ENCODE measurements around the gene MAP2K6.

The MAP2K6 gene

GRCh38 chr17:69528035-69528434, 113.5 kb downstream of the MAP2K6 start:
- H3K4me2 ChIP-seq (ENCODE audit: insufficient read depth, low read length): no peak overlapping the region
- H3K36me3 ChIP-seq (ENCODE audit: insufficient read depth, low read length): peaks cover 17% of the 10 kb centered on the region; the same call in 1 of the 2 replicates
- H3K27ac ChIP-seq (ENCODE audit: low read length): no peak overlapping the region
- TF ChIP-seq EZH2 (IDR thresholded peaks at IDR 0.05; ENCODE audit: borderline replicate concordance, low read depth, low read length, severe bottlenecking) (no peak), CTCF (IDR thresholded peaks at IDR 0.05; ENCODE audit: borderline replicate concordance, extremely low read depth, low read length, poor library complexity, severe bottlenecking) (no peak)
- no peaks in the 10 kb centered on the region for H3K4me1 ChIP-seq (ENCODE audit: insufficient read depth, low read length)
- H3K9me3 ChIP-seq (ENCODE audit: insufficient read depth, low read length, severe bottlenecking): no peaks in the 10 kb centered on the region
- no peak for ATAC-seq (ENCODE audit: insufficient read depth, low read depth)
- no peaks in the 10 kb centered on the region for H4K20me1 ChIP-seq (ENCODE audit: insufficient read depth, low read length)
- no peak overlapping the region for H3K9ac ChIP-seq (ENCODE audit: low read depth, low read length)
- no peaks in the 10 kb centered on the region for H3K27me3 ChIP-seq (ENCODE audit: insufficient read depth, low read length, poor library complexity)
- no peak overlapping the region for H3K4me3 ChIP-seq (ENCODE audit: low read depth in 1 of 2, low read length in 2 of 2)
- no peak overlapping the region for H2AFZ ChIP-seq (ENCODE audit: low read depth, low read length)
- no peaks in the 10 kb centered on the region for H3K79me2 ChIP-seq (ENCODE audit: insufficient read depth, low read length)
- DNase-seq: no peak

- ATAC-seq (ENCODE audit: insufficient read depth, low read depth): peak; percentile 33; the same call in 2 of the 3 replicates
- no peaks in the 10 kb centered on the region for H3K27me3 ChIP-seq (ENCODE audit: insufficient read depth, low read length, poor library complexity)
- peak; percentile 7 for DNase-seq
- no peak overlapping the region for H3K4me3 ChIP-seq (ENCODE audit: low read depth in 1 of 2, low read length in 2 of 2)
- H3K9ac ChIP-seq (ENCODE audit: low read depth, low read length): no peak overlapping the region
- H3K36me3 ChIP-seq (ENCODE audit: insufficient read depth, low read length): no peaks in the 10 kb centered on the region
- H3K4me1 ChIP-seq (ENCODE audit: insufficient read depth, low read length): no peaks in the 10 kb centered on the region
- no peak overlapping the region for H3K27ac ChIP-seq (ENCODE audit: low read length)
- no peaks in the 10 kb centered on the region for H3K9me3 ChIP-seq (ENCODE audit: insufficient read depth, low read length, severe bottlenecking)
- no peak overlapping the region for H2AFZ ChIP-seq (ENCODE audit: low read depth, low read length)
- no peak for TF ChIP-seq CTCF (IDR thresholded peaks at IDR 0.05; ENCODE audit: borderline replicate concordance, extremely low read depth, low read length, poor library complexity, severe bottlenecking)
- TF ChIP-seq EZH2 (IDR thresholded peaks at IDR 0.05; ENCODE audit: borderline replicate concordance, low read depth, low read length, severe bottlenecking): no peak
- no peak overlapping the region for H3K4me2 ChIP-seq (ENCODE audit: insufficient read depth, low read length)
- no peaks in the 10 kb centered on the region for H4K20me1 ChIP-seq (ENCODE audit: insufficient read depth, low read length)
- H3K79me2 ChIP-seq (ENCODE audit: insufficient read depth, low read length): no peaks in the 10 kb centered on the region
These were observed 119.2 kb downstream of the MAP2K6 start for GRCh38 chr17:69533481-69534234.

- H3K27ac ChIP-seq (ENCODE audit: low read length): no peak overlapping the region
- no peaks in the 10 kb centered on the region for H3K36me3 ChIP-seq (ENCODE audit: insufficient read depth, low read length)
- H3K4me3 ChIP-seq (ENCODE audit: low read depth in 1 of 2, low read length in 2 of 2): no peak overlapping the region
- no peaks in the 10 kb centered on the region for H3K27me3 ChIP-seq (ENCODE audit: insufficient read depth, low read length, poor library complexity)
- DNase-seq (no peak), ATAC-seq (ENCODE audit: insufficient read depth, low read depth) (no peak)
- H4K20me1 ChIP-seq (ENCODE audit: insufficient read depth, low read length): no peaks in the 10 kb centered on the region
- H3K79me2 ChIP-seq (ENCODE audit: insufficient read depth, low read length): no peaks in the 10 kb centered on the region
- no peaks in the 10 kb centered on the region for H3K4me1 ChIP-seq (ENCODE audit: insufficient read depth, low read length)
- no peak overlapping the region for H3K9ac ChIP-seq (ENCODE audit: low read depth, low read length)
- H3K4me2 ChIP-seq (ENCODE audit: insufficient read depth, low read length): no peak overlapping the region
- H3K9me3 ChIP-seq (ENCODE audit: insufficient read depth, low read length, severe bottlenecking): no peaks in the 10 kb centered on the region
- H2AFZ ChIP-seq (ENCODE audit: low read depth, low read length): no peak overlapping the region
- no peak for TF ChIP-seq EZH2 (IDR thresholded peaks at IDR 0.05; ENCODE audit: borderline replicate concordance, low read depth, low read length, severe bottlenecking)
- no peak for TF ChIP-seq CTCF (IDR thresholded peaks at IDR 0.05; ENCODE audit: borderline replicate concordance, extremely low read depth, low read length, poor library complexity, severe bottlenecking)
These were observed 119.7 kb downstream of the MAP2K6 start for GRCh38 chr17:69534235-69534621.
